ENCODE measurements around the gene ZFAND3. TPM values are rescaled to one million over a fixed set of nuclear protein-coding genes. Genes with fewer than 3 reads are reported as not detected.

The ZFAND3 gene
- total and polyA plus RNA-seq, 2 donors (not counting 1 experiment from before 2014, with no cell fraction given), result 13.5 to 58.3 TPM

DNA sequence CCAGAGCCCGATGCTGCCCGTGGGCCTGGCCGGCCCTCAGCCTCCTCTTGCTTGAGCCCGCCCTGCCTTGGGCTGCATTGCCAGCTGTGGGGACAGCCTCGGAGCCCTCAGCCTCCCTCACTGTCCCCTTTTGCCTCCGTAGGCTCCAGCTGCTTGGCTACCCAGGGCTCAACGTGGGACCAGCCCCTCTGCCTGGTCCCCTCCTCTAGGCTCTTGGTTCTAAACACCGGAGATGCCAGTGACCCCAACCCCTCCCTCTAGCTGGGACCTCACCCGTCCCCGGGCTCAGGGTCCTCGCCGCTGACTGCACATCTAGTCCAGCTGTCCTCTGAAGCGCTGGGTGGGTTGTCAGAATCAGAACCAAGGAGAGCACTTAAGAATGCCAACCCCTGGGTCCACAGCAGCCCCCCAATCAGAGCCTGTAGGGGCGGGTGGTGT lies 345.2 kb downstream of the ZFAND3 start:
- H3K79me2 ChIP-seq (ENCODE audit: control insufficient read depth, insufficient read depth, low read length), result no peaks in the 10 kb centered on the region
- DNase-seq (no peak), ATAC-seq (ENCODE audit: low read depth) (no peak)
- H3K9me3 ChIP-seq (ENCODE audit: control extremely low read depth in 1 of 3, control insufficient read depth in 2 of 3, insufficient read depth in 1 of 3, low read length in 2 of 3), result no peaks in the 10 kb centered on the region
- H3K36me3 ChIP-seq (replicated peaks in 1 of 2; ENCODE audit: control extremely low read depth in 1 of 2, control insufficient read depth in 1 of 2, extremely low read depth in 1 of 2, insufficient read depth in 2 of 2, low read length in 1 of 2), result no peaks in the 10 kb centered on the region
- ChIA-PET POLR2A (no interaction called here), CTCF (no interaction called here)
- Mint-ChIP-seq H3K4me3 (no peak overlapping the region), H3K27me3 (no peaks in the 10 kb centered on the region), H3K9me3 (ENCODE audit: insufficient read depth) (no peaks in the 10 kb centered on the region), H3K4me1 (no peaks in the 10 kb centered on the region), H3K27ac (no peak overlapping the region)
- no peaks in the 10 kb centered on the region for H4K20me1 ChIP-seq (ENCODE audit: control insufficient read depth, insufficient read depth, low read length, poor library complexity, severe bottlenecking)
- no peaks in the 10 kb centered on the region for H3K4me1 ChIP-seq (ENCODE audit: control insufficient read depth in 2 of 2, insufficient read depth in 2 of 2, low read length in 2 of 2)
- H3K4me2 ChIP-seq (replicated peaks; ENCODE audit: low read depth, low read length, poor library complexity, severe bottlenecking), result no peak overlapping the region
- no peak overlapping the region for H2AFZ ChIP-seq (ENCODE audit: insufficient read depth, low read depth, low read length, poor library complexity, severe bottlenecking)
- intact Hi-C loops (cut with micrococcal nuclease), result no loop called here
- no peak overlapping the region for H3K9ac ChIP-seq (ENCODE audit: low read length)
- no peak overlapping the region for H3K27ac ChIP-seq (ENCODE audit: low read length in 2 of 2)
- TF ChIP-seq, protein P1, sequence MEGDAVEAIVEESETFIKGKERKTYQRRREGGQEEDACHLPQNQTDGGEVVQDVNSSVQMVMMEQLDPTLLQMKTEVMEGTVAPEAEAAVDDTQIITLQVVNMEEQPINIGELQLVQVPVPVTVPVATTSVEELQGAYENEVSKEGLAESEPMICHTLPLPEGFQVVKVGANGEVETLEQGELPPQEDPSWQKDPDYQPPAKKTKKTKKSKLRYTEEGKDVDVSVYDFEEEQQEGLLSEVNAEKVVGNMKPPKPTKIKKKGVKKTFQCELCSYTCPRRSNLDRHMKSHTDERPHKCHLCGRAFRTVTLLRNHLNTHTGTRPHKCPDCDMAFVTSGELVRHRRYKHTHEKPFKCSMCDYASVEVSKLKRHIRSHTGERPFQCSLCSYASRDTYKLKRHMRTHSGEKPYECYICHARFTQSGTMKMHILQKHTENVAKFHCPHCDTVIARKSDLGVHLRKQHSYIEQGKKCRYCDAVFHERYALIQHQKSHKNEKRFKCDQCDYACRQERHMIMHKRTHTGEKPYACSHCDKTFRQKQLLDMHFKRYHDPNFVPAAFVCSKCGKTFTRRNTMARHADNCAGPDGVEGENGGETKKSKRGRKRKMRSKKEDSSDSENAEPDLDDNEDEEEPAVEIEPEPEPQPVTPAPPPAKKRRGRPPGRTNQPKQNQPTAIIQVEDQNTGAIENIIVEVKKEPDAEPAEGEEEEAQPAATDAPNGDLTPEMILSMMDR (IDR thresholded peaks at IDR 0.05), result no peak
- no peak for TF ChIP-seq EZH2 (IDR thresholded peaks at IDR 0.05; ENCODE audit: borderline replicate concordance, insufficient read depth, low read depth, low read length, poor library complexity, severe bottlenecking)
- 98% methylated on average over 10 of the region's 14 CpGs for WGBS (ENCODE audit: insufficient coverage)
- H3K27me3 ChIP-seq (replicated peaks in 1 of 4; ENCODE audit: control extremely low read depth in 1 of 4, control insufficient read depth in 3 of 4, insufficient read depth in 4 of 4, low read length in 3 of 4), result no peaks in the 10 kb centered on the region
- no peak overlapping the region for H3K4me3 ChIP-seq (ENCODE audit: control extremely low read depth in 1 of 5, extremely low read depth in 1 of 5, insufficient read depth in 1 of 5, low read depth in 2 of 5, low read length in 4 of 5)

- Histone ChIP-seq H3K4me2 (replicated peaks; ENCODE audit: low read depth, low read length, poor library complexity, severe bottlenecking) (no peak overlapping the region), H3K27ac (ENCODE audit: low read length in 2 of 2) (no peak overlapping the region), H3K9ac (ENCODE audit: low read length) (no peak overlapping the region), H3K4me1 (ENCODE audit: control insufficient read depth in 2 of 2, insufficient read depth in 2 of 2, low read length in 2 of 2) (no peaks in the 10 kb centered on the region), H3K27me3 (replicated peaks in 1 of 4; ENCODE audit: control extremely low read depth in 1 of 4, control insufficient read depth in 3 of 4, insufficient read depth in 4 of 4, low read length in 3 of 4) (no peaks in the 10 kb centered on the region), H3K36me3 (replicated peaks in 1 of 2; ENCODE audit: control extremely low read depth in 1 of 2, control insufficient read depth in 1 of 2, extremely low read depth in 1 of 2, insufficient read depth in 2 of 2, low read length in 1 of 2) (no peaks in the 10 kb centered on the region), H3K4me3 (ENCODE audit: control extremely low read depth in 1 of 5, extremely low read depth in 1 of 5, insufficient read depth in 1 of 5, low read depth in 2 of 5, low read length in 4 of 5) (no peak overlapping the region), H4K20me1 (ENCODE audit: control insufficient read depth, insufficient read depth, low read length, poor library complexity, severe bottlenecking) (no peaks in the 10 kb centered on the region), H3K79me2 (ENCODE audit: control insufficient read depth, insufficient read depth, low read length) (no peaks in the 10 kb centered on the region), H3K9me3 (ENCODE audit: control extremely low read depth in 1 of 3, control insufficient read depth in 2 of 3, insufficient read depth in 1 of 3, low read length in 2 of 3) (no peaks in the 10 kb centered on the region), H2AFZ (ENCODE audit: insufficient read depth, low read depth, low read length, poor library complexity, severe bottlenecking) (no peak overlapping the region)
- ChIA-PET POLR2A (no interaction called here), CTCF (no interaction called here)
- ATAC-seq (ENCODE audit: low read depth), result no peak
- intact Hi-C loops (cut with micrococcal nuclease), result no loop called here
- Mint-ChIP-seq H3K27ac (no peak overlapping the region), H3K27me3 (no peaks in the 10 kb centered on the region), H3K4me3 (no peak overlapping the region), H3K9me3 (ENCODE audit: insufficient read depth) (no peaks in the 10 kb centered on the region), H3K4me1 (no peaks in the 10 kb centered on the region)
- 89% methylated on average over 21 of the region's 32 CpGs for WGBS (ENCODE audit: insufficient coverage)
- DNase-seq, result no peak
- TF ChIP-seq, protein P1 (IDR thresholded peaks at IDR 0.05), result no peak
- no peak for TF ChIP-seq EZH2 (IDR thresholded peaks at IDR 0.05; ENCODE audit: borderline replicate concordance, insufficient read depth, low read depth, low read length, poor library complexity, severe bottlenecking)
These were observed 347.1 kb downstream of the ZFAND3 start for GRCh38 chr6:38166411-38167240.
